Activated CD8-positive, alpha-beta memory T cell treated with anti-CD3 and anti-CD28 coated beads for 48 hours (primary cell): ENCODE results near the gene MAL.
"Not testable (repeated sequence)": the region's sequence is repeated elsewhere in the genome, so short reads cannot be mapped to it uniquely, and the experiment has no call there.

ENCODE experiments used
- DNase-seq, 3 experiments: peaks; one replicate each; pipeline ENCODE4 v3.0.0-alpha.2; 2020; ENCODE audit warnings: low read depth in 2 of 3, low spot score in 2 of 3

MAL gene

DNA sequence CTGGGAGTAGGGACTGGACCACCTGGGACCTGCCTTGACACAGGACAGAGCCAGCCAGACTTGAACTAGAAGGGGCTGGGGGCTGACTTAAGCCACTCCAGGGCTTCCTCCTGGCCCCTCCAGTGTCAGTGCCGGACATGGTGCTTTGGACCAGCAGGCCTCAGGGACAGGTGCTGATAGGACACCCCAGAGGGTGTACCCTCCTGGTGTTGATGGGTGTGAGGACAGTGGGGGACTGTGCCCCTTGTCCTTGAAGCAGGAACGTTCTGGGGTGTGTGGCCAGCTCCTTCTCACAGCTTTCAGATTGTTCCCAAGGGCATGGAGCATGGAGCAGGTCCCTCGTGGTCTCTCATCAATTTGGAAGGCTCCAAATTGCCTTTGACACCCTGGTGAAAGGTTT, 6.8 kb downstream of the MAL start:
- DNase-seq, result no peak

DNA sequence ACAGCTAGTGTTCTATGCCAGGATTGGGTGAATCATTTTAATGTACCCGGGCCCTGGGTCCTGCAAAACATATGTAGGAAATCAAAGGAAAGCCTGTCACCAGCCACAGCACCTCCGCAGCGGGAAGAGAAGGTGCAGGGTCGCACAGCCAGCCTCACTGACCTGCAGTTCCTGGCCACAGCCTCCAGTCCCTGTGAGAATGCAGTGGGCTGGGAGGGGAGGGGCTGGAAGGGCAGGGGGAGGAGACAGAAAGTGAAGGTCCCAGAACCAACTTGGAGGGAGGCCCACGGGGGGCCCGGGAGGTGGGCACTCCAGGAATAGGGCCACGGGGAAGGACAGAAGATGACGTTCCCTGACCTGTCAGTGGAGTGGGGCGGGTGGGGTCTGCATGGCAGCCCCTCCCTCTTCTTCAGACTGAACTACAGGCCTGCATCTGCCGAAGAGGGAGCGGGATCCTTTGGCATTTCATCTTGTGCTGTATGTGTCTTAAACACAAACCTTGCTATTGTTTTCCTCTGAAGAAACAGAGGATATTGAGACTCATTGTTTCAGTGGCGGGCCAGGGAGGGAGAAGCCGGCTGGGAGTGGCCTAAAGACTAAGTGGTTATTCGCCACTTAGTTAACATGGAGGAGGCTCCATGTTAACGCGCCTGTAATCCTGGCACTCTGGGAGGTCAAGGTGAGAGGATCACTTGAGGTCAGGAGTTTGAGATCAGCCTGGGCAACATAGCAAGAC, 7.5 kb downstream of the MAL start:
- DNase-seq, result no peak

DNA sequence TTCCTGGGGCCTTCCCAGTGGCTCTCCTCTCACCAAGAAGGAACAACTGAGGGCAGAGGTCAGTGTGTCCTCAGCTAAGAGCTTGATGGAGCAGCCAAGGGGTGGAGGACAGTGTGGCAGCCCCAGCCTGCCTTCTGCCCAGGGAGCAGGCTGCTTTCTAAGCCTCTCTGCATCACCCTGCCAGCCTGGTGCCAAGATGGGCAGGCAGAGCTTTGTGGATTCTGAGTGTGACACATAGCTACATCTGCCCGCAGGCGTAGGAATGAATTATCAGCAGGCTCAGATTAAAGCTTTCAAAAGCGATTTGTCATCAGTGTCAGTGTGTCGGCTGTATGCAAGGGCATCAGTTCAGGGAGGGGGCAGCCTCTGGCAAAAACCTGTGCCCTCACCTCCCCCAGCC, 8.7 kb downstream of the MAL start:
- DNase-seq, result no peak

DNA sequence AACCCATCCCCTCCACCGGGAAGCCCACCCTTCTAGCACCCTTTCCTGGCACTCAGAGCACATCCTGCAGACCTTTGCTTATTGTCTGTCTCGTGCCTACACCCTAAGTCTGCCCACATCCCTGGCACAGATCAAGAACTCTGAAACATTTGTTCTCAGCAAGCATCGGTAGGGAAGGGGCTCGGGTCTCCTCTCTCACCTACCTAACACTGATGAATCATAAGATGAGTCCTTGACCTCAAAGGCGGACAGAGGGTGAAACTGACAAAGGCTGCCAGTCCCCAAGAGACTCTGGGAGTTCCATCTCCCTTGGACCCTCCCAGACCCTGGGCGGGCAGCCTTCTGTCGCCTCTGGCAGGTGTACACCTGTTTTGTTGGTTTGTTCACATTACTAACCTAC, 9.3 kb downstream of the MAL start:
- no peak for DNase-seq

DNA sequence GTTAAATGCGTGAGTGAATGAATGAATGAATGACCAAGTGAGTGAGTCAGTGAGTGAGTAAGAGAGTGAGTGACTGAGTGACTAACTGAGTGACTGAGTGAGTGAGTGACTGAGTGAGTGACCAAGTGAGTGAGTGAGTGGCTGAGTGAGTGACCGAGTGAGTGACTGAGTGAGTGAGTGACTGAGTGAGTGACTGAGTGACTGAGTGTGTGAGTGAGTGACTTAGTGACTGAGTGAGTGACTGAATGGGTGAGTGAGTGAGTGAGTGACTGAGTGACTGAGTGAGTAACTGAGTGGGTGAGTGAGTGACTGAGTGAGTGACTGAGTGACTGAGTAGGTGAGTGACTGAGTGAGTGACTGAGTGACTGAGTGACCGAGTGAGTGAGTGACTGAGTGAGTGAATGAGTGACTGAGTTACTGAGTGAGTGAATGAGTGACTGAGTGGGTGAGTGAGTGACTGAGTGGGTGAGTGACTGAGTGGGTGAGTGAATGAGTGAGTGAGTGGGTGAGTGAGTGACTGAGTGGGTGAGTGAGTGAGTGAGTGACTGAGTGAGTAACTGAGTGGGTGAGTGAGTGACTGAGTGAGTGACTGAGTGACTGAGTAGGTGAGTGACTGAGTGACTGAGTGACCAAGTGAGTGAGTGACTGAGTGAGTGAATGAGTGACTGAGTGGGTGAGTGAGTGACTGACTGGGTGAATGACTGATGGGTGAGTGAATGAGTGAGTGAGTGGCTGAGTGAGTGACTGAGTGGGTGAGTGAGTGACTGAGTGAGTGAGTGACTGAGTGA, 11.3 kb downstream of the MAL start:
- DNase-seq, result no peak

DNA sequence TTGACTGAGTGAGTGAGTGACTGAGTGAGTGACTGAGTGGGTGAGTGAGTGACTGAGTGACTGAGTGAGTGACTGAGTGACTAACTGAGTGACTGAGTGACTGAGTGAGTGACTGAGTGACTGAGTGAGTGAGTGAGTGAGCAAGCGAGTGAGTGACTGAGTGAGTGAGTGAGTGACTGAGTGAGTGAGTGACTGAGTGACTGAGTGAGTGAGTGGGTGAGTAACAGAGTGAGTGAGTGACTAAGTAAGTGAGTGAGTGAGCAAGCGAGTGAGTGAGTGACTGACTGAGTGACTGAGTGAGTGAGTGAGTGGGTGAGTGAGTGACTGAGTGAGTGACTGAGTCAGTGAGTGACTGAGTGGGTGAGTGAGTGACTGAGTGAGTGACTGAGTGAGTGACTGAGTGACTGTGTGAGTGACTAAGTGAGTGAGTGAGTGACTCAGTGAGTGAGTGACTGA, 11.9 kb downstream of the MAL start:
- DNase-seq, result no peak

DNA sequence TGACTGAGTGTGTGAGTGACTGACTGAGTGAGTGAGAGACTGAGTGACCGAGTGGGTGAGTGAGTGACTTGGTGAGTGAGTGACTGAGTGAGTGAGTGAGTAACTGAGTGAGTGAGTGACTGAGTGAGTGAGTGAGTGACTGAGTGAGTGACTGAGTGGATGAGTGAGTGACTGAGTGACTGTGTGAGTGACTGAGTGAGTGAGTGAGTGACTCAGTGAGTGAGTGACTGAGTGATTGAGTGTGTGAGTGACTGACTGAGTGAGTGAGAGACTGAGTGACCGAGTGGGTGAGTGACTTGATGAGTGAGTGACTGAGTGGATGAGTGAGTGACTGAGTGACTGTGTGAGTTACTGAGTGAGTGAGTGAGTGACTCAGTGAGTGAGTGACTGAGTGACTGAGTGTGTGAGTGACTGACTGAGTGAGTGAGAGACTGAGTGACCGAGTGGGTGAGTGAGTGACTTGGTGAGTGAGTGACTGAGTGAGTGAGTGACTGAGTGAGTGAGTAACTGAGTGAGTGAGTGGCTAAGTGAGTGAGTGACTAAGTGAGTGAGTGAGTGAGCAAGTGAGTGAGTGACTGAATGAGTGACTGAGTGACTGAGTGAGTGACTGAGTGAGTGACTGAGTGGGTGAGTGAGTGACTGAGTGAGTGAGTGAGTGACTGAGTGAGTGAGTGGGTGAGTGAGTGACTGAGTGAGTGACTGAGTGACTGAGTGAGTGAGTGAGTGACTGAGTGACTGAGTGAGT, 12.5 kb downstream of the MAL start:
- not testable (repeated sequence) for DNase-seq

DNA sequence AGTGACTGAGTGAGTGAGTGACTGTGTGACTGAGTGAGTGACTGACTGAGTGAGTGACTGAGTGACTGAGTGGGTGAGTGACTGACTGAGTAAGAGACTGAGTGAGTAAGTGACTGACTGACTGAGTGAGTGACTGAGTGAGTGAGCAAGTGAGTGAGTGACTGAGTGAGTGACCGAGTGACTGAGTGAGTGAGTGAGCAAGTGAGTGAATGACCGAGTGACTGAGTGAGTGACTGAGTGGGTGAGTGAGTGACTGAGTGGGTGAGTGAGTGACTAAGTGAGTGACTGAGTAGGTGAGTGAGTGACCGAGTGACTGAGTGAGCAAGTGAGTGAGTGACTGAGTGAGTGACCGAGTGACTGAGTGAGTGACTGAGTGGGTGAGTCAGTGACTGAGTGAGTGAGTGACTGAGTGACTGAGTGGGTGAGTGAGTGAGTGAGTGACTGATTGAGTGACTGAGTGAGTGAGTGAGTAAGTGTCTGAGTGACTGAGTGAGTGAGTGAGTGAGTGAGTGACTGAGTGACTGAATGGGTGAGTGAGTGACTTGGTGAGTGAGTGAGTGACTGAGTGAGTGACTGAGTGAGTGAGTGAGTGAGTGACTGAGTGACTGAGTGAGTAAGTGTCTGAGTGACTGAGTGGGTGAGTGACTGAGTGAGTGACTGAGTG, 13.3 kb downstream of the MAL start:
- no peak for DNase-seq

DNA sequence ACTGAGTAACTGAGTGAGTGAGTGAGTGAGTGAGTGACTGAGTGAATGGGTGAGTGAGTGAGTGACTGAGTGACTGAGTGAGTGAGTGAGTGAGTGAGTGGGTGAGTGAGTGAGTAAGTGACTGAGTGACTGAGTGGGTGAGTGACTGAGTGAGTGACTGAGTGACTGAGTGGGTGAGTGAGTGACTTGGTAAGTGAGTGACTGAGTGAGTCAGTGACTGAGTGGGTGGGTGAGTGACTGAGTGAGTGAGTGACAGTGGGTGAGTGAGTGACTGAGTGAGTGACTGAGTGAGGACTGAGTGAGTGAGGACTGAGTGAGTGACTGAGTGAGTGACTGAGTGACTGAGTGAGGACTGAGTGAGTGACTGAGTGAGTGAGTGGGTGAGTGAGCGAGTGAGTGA, 13.9 kb downstream of the MAL start:
- DNase-seq, result no peak

DNA sequence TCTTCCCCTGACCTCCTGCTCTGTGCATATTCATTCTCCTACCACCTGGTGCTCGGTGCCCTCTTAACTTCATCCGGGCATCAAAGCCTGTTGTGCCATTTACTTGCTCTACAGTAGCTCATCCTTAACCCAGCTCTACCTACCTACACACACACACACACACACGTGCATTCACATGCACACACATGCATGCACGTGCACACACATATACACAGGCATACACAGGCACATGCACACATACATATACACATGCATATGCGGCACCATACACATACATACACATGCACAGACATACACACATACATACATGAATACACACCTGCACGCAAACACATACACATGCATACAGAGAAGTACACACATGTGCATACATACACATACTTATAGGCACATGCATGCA, 14.5 kb downstream of the MAL start:
- DNase-seq, result no peak

DNA sequence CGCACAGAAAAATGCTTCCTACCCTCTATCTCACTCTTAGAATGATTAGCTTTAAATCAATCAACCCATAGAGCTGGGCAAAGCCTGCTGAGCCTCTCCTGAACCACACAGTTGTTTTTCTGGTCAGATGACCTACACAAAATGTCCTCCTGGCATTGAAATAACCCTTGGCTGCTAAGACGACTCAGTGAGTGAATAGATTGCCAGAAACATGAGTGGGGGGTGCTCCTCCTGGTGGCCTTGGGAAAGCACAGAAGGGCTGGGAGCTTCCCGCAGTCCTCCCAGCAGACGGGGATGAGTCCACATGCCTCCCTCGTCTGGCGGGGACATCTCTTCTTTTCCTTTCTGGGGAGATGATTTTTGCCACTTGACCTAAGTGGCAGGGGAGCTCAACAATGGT, 14.9 kb downstream of the MAL start:
- no peak for DNase-seq

DNA sequence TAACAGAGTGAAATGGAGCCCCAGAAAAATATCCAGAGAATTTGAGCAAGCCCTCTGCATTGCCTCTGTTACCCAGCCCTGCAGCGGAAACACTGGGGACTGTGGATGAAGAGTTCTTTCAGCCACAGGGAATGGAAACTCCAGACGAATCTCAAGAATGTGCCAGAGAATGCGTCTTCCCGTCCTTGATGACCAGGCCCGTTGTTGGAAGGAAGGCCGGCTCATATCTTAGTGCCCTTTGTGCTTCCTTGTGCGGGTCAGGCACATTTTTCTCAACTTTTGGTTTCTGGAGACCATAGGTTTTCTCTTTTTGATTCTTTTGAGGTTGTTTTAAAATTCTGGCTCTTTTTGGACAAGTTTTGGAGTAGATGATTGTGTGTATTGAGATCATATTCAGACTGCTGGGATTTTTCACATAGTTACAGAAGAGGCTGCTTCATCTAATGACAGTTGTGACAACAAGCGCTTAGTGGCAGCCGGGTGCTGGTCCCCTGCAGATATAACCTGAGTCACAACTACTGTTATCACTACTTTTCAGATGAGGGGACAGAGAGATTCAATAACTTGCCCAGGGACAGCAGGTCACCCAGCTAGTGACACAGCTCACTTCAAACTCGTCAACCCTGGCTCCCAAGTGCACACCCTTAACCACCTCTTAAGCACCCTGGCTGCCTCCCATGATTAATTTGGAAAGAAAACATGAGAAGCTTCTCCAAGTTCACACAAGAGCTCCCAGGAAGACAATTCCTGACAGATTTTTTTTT, 15.7 kb downstream of the MAL start:
- no peak for DNase-seq

DNA sequence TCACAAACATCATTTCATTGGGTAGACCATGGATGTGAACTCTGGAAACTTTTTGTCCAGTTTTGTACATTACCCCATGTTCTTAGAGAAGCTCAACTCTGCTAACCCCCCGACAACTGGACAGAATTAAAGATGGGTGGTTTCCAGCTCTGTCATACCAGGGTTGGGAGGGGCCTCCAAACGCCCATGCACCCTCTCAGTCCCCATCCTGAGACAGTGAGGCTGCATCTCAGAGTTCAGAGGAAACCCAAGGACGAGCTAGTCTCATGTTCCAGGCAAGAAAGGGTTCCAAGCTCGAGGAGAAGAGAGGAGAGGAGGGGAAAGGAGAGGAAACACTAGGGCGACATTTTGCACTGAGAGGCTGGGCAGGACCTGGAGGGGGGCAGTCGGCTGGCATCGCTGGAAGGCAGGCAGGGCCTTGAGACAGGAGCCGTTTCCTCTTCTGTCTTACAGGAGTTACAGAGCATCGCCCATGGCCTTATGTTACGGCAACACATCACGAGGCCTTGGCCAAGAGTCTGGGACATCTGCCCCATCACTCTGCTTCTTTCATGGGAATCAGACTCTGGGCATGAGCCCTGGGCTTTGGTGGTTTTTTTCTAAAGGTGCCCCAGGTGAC, 16.4 kb downstream of the MAL start:
- no peak for DNase-seq

DNA sequence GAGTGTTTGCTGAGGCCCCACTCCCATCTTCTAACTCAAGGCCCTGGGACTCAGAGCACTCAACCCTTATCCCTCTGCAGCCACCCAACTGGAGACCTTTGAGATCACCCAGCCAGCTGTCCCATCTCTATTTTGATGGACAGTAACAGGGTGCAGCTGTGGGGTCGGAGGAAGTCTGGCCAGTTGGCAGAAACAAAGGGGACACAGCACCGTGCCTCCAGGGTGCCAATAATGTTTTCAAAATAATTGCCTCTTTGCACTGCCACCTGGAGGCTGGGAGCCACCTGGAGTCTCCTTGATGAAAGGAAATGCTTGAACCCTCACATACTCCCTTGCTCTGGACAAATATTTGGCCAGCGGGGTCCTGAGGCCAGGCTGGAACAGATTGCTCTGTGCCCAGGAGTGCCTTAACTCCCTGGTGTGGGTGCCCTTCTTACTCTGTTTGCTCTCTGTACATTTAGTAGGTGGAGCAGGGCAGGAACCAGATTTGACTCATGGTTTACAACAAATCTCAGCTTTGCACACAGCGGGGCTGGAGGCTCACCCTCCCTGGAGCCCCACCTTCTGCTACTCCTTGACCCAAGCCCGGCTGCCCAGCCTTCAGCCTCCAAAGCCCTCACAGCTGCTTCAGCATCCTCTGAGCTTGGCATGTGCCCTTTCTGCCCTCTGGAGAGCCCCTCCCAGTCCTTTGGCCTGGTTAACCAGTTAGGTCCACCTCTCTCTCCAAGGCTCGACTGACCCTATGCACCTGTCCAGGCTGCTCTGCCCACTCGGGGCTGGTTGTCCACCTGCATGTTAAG, 17.2 kb downstream of the MAL start:
- DNase-seq, result no peak

DNA sequence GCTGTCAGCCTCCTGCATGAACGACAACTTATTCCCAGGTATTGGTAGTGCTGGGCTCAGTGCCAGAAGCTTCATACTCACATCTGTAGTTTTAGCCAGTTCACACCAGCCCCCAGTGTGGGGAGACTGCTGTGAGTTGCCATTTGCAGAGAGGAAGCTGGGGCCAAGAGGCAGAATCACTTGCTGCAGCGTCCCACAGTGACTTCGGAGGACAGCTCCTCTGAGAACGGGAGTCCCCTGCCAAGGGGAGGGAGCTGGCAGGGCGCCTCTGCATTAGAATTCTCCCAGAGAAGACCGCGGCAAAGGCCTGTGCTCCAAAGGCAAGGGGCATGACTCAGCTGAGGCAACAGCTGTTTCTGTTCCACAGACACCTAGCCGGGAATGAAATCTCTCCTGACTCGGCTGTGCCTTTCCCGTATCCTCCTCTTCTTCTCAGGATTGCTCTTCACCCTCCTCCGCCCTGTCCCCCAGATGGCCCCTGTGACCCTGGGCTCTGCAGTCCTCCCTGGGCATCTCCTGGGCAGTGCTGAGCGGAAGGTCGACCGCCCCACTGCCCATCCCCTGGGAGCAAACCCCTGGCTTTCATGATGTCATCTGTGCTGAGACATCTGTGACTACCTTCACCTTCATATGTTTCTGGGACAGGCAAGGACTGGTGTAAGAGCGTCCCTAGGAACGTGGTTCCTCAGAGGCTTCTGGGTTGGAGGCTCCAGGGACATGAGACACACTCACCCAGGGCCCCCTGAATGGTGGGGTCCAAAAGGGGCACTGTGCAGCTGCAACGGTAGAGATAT, 18.0 kb downstream of the MAL start:
- no peak for DNase-seq

DNA sequence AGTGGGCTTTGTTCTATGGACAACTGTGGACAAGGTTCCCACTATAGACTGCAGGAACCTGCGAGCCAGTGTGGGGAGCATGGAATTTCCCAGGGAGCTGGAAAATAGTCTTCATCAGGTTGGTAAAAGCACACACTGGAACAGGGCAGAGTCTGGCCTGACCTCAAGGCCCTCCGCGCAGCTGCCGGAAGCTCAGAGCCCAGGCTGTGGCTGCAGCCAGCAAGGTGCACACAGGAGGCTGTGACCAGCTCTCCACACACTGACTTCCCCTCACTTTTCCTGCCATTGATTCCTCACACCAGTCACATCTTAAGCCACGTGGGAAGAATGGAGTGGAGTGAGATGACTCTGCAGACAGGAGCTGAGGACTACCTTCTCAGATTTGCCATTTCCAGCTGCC, 19.1 kb downstream of the MAL start:
- no peak for DNase-seq

DNA sequence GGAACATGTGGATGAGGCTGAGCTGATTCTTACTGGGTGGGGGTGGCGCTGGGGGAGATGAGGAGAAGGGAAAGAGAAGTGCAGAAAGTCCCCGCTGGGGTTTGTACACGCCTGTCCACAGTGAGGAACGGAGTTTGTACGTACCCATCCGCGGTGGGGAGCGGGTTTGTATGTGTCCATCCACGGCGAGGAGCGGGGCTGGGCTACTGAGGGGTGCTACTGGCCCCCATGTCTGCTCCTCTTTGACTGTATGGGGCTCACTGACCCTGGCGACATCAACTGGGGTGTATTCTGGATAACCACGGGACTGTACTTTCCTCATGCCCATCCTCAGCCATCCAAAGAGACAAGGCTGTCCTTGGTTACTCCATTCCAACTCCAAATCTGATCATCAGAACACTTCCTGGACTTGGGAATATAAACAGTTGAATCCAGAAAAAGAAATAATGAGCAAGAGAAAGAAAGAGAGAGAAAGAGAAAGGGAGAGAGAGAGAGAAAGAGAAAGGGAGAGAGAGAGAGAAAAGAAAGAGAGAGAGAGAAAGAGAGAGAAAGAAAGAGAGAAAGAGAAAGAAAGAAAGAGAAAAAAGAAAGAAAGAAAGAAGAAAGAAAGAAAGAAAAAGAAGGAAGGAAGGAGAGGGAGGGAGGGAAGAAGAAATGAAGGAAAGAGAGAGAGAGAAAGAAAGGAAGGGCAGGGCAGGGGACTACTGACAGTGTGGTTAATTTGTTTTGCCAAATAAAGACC, 21.0 kb downstream of the MAL start:
- no peak for DNase-seq
